Activated CD4-positive, alpha-beta T cell treated with anti-CD3 and anti-CD28 coated beads for 36 hours (primary cell): ENCODE data around the gene SEPTIN7. TPM values are rescaled to one million over a fixed set of nuclear protein-coding genes. Genes with fewer than 3 reads are reported as not detected.
A peak's percentile ranks its signal among the peaks of the same experiment; 100 is the strongest.
"Not testable (repeated sequence)": the region's sequence is repeated elsewhere in the genome, so short reads cannot be mapped to it uniquely, and the experiment has no call there.

Experiments
- ATAC-seq: fragments of 200-7000 bp; cut with Tn5 transposase; one replicate; pipeline ENCODE4 v1.10.0; 2021; ENCODE audit warnings: mild to moderate bottlenecking, moderate library complexity
- CTCF ChIA-PET: fragments of 350-600 bp; sonication (Branson Sonifier 250); formaldehyde crosslinking; loops from one replicate; lab custom pipeline; 2021; ENCODE audit warnings: antibody characterized with exemption; lab: Charles Lee
- POLR2A ChIA-PET: fragments of 350-600 bp; sonication (Branson Sonifier 250); formaldehyde crosslinking; loops from one replicate; lab custom pipeline; 2021; ENCODE audit warnings: antibody characterized with exemption, inconsistent platforms; lab: Charles Lee
- DNase-seq: peaks from one replicate; pipeline ENCODE4 v3.0.0-alpha.2; 2020
- H3K27ac Mint-ChIP-seq: one replicate; pipeline ENCODE4 v1.8.0; 2021; ENCODE audit warnings: mixed read lengths
- H3K27me3 Mint-ChIP-seq: one replicate; pipeline ENCODE4 v1.8.0; 2021; ENCODE audit warnings: mixed read lengths
- H3K36me3 Mint-ChIP-seq: one replicate; pipeline ENCODE4 v1.8.0; 2021; ENCODE audit warnings: low read depth, mixed read lengths
- H3K4me1 Mint-ChIP-seq: one replicate; pipeline ENCODE4 v1.8.0; 2021; ENCODE audit warnings: mixed read lengths
- H3K4me3 Mint-ChIP-seq: one replicate; pipeline ENCODE4 v1.8.0; 2021; ENCODE audit warnings: mild to moderate bottlenecking, moderate library complexity, mixed read lengths
- H3K9me3 Mint-ChIP-seq: one replicate; pipeline ENCODE4 v1.8.0; 2021; ENCODE audit warnings: low read depth, mixed read lengths
- intact Hi-C, 2 experiments: fragments of 100-400 bp; cut with DNase I in 1 of 2; cut with micrococcal nuclease in 1 of 2; formaldehyde crosslinking; loops; one replicate each; pipeline versions ENCODE4 v1.14.2 to v1.15.1; 2022 to 2024; cut with DNase I, micrococcal nuclease
- total RNA-seq, 2 experiments: library from RNA; stranded (reverse); gene quantifications; one replicate each; pipeline ENCODE4 v1.2.3, GENCODE V29; 2021

SEPTIN7 gene
- total RNA-seq = 100 to 1,000 TPM; 220 to 229 TPM

DNA sequence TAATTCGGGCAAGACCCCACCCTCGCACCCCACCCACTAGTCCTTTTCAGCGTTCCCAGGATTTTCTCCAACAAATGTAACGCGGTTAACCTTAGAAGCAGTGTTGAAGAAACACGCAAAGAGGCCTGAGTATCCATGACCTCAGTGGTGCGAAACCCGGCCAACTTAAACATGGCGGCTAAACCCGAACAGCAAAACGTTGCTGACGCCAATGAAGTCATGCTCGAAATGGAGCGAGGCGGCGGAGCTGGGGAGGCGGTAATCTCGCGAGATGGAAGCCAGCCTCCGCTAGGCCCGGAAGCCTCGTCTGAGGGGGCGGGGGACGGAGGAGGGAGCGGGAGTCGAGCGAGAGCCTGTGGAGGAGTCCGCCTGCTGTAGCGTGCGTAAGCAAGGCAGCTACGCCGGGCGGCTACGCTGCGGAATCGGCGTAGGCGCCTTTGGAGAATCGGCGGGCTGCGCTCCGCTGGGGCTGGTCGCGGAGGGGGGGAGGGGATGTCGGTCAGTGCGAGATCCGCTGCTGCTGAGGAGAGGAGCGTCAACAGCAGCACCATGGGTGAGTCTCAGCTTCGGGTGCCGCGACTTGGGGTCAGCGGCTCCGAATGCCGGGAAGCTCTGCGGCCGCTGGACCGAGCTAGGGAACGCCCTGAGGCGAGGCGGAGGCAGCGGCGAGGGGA lies at the start of gene SEPTIN7:
TSS of gene SEPTIN7 (plus strand) at position 340 of the 674 bp plus-strand sequence. CDS start at position 493, 153 bp downstream.
- ATAC-seq = peak; percentile 93
- Mint-ChIP-seq H3K27ac (peak within 1 kb of the TSS; percentile 99), H3K4me1 (peaks cover 38% of the 10 kb centered on the region), H3K27me3 (no peaks in the 10 kb centered on the region), H3K4me3 (peak within 1 kb of the TSS; percentile 97), H3K36me3 (peaks cover 16% of the 10 kb centered on the region), H3K9me3 (no peaks in the 10 kb centered on the region)
- ChIA-PET POLR2A (interaction anchor here (0.6 to 3.6 kb wide), 10 partner anchors 19 to 735 kb away, joined by 3 to 45 read pairs (median 5); partner anchors contain the start of gene HERPUD2), CTCF (interaction anchor here (0.6 to 4.2 kb wide), 14 partner anchors 12 to 485 kb away, joined by 3 to 18 read pairs (median 4); no protein-coding TSS in a partner anchor)
- peak; percentile 99 for DNase-seq
- intact Hi-C loops = loop anchor here (1.0 to 10.0 kb wide), 15 partner anchors 17 to 764 kb away; partner anchors contain the start of genes HERPUD2 (in 2 of the 2), ANLN (in 1 of the 2), DPY19L1 (in 1 of the 2) and EEPD1 (in 1 of the 2)

DNA sequence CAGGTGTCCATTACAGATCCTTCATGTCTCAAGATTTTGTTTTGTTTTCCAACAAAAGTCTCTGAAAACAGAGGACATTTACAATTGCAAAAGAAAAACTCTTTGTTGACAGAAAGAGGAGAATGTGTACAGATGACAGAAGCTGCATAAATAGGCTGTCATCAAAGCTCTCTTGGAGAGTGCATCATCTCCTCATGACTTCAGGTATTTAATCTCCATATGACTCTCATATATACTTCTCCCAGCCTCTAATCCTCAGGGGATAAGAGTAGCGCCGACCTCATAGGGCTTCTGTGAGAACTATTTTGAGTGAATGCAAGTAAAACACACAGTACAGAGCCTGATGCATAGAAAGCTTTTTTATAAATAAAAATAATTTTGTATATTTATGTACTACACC lies 48.1 kb upstream of the SEPTIN7 start:
- Mint-ChIP-seq H3K27me3 (no peaks in the 10 kb centered on the region), H3K27ac (no peak overlapping the region), H3K9me3 (no peaks in the 10 kb centered on the region), H3K36me3 (no peaks in the 10 kb centered on the region), H3K4me3 (no peak overlapping the region), H3K4me1 (no peaks in the 10 kb centered on the region)
- intact Hi-C loops = no loop called here
- ATAC-seq (no peak), DNase-seq (no peak)
- ChIA-PET POLR2A (interaction anchor here (0.6 kb wide), 1 partner anchor 411 kb away, joined by 3 read pairs; no protein-coding TSS in a partner anchor), CTCF (interaction anchor here (0.6 to 1.0 kb wide), 2 partner anchors 25 to 151 kb away, joined by 3 read pairs; no protein-coding TSS in a partner anchor)

DNA sequence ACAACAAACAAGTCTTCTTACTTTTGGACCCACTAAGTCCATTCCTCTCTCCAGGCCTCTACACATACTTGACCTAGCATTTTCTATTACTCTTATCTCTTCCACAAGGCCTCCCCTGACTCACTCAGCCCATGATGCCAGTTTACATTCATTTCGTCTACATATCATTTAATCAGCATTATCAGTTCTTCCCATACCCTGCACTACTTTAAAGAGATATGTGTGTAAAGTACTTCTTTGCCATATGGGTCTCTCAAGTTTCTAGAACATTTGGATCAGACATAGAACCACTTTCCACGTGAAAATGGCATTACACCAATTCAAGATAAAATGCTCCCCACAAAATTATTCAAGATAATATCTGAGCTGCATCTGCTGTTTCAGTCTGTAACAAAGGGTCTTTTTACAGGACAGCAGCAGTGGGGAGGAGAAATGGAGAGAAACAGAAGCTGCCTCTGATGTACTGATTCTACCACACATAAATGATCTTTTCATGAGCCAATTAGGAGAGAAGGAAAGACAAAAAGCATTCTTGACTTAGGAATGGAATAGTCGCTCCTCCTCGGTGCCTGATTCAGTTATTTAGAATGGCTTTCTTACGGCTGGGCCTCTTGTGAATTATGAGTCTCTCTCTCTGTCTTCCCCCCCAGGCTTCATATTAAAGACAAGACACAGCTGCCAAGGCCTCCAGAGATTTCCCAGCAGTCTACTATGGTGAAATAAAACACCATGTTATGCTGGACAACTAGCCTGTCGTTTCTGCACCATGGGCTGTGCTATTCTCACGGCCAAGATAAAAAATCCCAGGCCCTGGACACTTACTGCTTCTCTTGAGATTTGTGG lies 46.9 kb upstream of the SEPTIN7 start:
- CTCF ChIA-PET = no interaction called here
- POLR2A ChIA-PET = interaction anchor here (0.6 kb wide), 1 partner anchor 99 kb away, joined by 12 read pairs; no protein-coding TSS in a partner anchor
- Mint-ChIP-seq H3K27me3 (no peaks in the 10 kb centered on the region), H3K9me3 (no peaks in the 10 kb centered on the region), H3K4me3 (no peak overlapping the region), H3K36me3 (no peaks in the 10 kb centered on the region), H3K4me1 (peaks cover 3% of the 10 kb centered on the region), H3K27ac (no peak overlapping the region)
- intact Hi-C loops = no loop called here
- no peak for DNase-seq
- ATAC-seq = no peak

DNA sequence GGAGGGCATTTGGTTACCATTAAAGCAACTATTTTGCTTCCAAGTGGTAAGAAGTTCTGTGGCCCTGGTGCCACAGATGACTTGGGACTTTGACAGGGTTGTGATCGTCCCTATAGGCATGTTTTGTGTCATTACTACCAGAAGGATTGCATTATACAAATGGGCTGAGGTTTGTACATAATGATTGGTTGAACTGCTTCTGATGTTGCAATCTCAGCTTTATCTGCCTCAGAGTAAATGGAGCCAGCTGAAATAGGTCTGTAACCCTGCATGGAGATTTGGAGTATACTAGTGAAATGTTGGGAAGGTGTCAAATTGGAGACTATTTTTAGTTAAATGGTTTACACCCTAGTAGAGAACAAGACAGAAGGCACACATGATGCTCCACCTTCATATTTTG lies 46.1 kb upstream of the SEPTIN7 start:
- no peaks in the 10 kb centered on the region for H3K36me3 Mint-ChIP-seq
- CTCF ChIA-PET = interaction anchor here (0.5 to 1.1 kb wide), 2 partner anchors 27 to 104 kb away, joined by 3 read pairs; no protein-coding TSS in a partner anchor

DNA sequence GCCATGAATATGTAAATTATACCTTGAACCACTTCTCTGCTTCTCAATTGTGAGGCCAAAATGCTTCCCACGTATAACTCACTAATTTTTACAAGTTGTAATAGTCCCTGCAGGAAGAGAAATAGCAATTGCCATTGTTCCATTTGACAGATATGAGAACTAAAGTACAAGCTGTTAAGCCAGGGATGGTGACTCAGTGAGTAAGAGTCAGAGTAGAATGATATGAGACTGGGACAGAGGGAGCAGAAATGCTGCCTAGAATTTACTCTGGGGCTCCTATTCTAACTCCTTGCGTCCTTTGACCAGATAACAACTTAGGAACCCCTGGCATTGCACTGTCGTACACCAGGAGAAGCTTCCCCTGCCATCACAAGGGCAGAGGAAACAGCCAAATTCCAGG lies 45.1 kb upstream of the SEPTIN7 start:
- intact Hi-C loops = no loop called here
- DNase-seq (no peak), ATAC-seq (no peak)
- Mint-ChIP-seq H3K4me1 (peaks cover 3% of the 10 kb centered on the region), H3K27me3 (peaks cover 3% of the 10 kb centered on the region), H3K4me3 (no peak overlapping the region), H3K36me3 (no peaks in the 10 kb centered on the region), H3K9me3 (no peaks in the 10 kb centered on the region), H3K27ac (no peak overlapping the region)
- POLR2A ChIA-PET = interaction anchor here (0.8 kb wide), 1 partner anchor 68 kb away, joined by 4 read pairs; no protein-coding TSS in a partner anchor
- CTCF ChIA-PET = interaction anchor here (1.1 to 1.2 kb wide), 2 partner anchors 9 to 28 kb away, joined by 3 read pairs; no protein-coding TSS in a partner anchor

More for the DNA sequence above, 46.1 kb upstream of the SEPTIN7 start:
- DNase-seq (no peak), ATAC-seq (no peak)
- Mint-ChIP-seq H3K27ac (no peak overlapping the region), H3K4me3 (no peak overlapping the region), H3K9me3 (no peaks in the 10 kb centered on the region), H3K27me3 (no peaks in the 10 kb centered on the region), H3K4me1 (peaks cover 3% of the 10 kb centered on the region)
- intact Hi-C loops = no loop called here
- POLR2A ChIA-PET = no interaction called here

DNA sequence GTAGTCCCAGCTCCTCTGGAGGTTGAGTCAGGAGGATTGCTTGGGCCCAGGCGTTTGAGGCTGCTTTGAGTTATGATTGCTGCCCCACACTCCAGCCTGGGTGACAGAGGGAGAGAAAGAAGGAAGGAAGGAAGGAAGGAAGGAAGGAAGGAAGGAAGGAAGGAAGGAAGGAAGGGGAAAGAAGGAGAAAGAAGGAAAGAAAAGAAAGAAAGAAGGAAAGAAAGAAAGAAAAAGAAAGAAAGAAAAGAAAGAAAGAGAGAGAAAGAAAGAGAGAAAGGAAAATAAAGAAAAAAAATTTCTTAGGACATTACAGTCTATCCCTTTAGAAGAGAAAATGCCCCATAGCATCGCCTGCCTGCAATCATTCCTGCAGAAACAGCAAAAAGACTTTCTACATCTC lies 44.4 kb upstream of the SEPTIN7 start:
- H3K4me3 Mint-ChIP-seq, ATAC-seq, H3K27me3 Mint-ChIP-seq, H3K9me3 Mint-ChIP-seq, H3K4me1 Mint-ChIP-seq, H3K36me3 Mint-ChIP-seq, intact Hi-C loops, DNase-seq, H3K27ac Mint-ChIP-seq: not testable (repeated sequence)
- ChIA-PET CTCF (interaction anchor here (0.6 to 1.2 kb wide), 3 partner anchors 8 to 131 kb away, joined by 3 read pairs; no protein-coding TSS in a partner anchor), POLR2A (interaction anchor here (0.8 kb wide), 1 partner anchor 69 kb away, joined by 4 read pairs; no protein-coding TSS in a partner anchor)

DNA sequence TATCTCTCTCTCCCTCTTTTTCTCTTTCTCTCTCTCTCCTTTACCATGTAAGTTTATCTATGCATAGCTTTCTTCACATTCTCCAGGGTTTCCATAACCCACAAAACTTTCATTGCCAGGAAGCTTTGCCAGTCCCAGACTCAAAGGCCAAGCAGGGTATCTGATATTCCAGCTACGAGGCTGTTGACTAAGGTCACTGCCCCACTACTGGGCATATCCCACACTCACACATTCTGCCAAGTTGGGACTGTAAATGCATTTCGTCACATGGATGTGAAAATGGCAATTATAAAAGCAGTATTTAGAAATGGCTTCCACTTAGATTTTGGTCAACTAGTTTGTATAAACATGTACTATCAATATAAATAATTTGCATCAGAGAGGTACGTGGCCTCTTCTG lies 43.3 kb upstream of the SEPTIN7 start:
- ChIA-PET CTCF (no interaction called here), POLR2A (no interaction called here)
- Mint-ChIP-seq H3K27ac (no peak overlapping the region), H3K36me3 (no peaks in the 10 kb centered on the region), H3K4me3 (no peak overlapping the region), H3K9me3 (no peaks in the 10 kb centered on the region), H3K4me1 (peaks cover 3% of the 10 kb centered on the region), H3K27me3 (peaks cover 3% of the 10 kb centered on the region)
- intact Hi-C loops = no loop called here
- ATAC-seq = no peak
- no peak for DNase-seq

DNA sequence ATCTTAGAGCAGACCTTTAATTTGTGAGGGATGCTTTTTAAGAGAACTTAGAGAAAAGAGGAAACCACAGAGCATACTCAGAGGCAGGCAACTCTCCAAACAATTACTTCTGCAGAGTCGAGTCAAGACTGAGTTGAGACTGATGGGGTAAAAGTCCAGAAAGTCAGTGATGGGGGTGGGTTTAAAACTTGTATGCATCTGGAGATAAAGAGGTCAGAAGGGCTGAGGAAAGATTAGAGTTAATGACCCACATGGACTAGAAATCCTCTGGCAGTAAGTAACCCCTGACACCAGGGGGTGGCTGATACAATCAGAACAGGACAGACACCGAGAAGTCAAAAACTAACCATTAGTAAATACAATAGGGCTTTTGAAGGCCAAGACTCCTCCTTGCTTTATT lies 42.4 kb upstream of the SEPTIN7 start:
- POLR2A ChIA-PET = no interaction called here

DNA sequence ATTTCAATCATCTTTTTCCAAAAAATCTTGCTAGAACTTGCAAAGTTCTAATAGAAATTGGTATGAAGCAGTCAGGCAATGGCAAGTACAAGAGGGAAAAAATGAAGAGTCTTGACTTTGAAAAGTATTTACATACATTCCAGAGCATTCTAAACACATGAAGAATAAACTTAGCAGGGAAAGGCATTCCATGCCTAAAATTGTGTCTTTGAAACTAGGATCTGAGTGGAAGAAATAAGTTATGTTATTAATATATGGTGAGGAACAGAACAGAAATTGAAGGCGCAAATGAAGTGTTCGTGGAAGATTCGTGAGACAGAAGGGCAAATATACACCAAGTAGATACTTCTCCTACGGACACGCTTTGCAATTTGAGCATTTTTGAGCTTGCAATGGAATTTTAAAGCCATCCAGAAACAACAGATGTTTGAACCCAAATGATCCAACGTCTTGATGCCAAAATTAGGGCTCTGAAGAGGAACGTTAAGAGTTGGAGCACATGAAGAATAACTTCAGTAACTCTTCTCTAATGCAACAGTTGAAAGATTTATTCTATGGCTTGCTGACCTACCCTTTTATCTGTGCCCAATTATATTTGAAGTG lies 40.6 kb upstream of the SEPTIN7 start:
- CTCF ChIA-PET = interaction anchor here (0.6 kb wide), 2 partner anchors 66 to 210 kb away, joined by 3 read pairs; no protein-coding TSS in a partner anchor

More for the DNA sequence above, 42.4 kb upstream of the SEPTIN7 start:
- ATAC-seq = no peak
- no peak overlapping the region for H3K4me3 Mint-ChIP-seq
- DNase-seq = no peak
- no peaks in the 10 kb centered on the region for H3K36me3 Mint-ChIP-seq
- H3K4me1 Mint-ChIP-seq = peaks cover 3% of the 10 kb centered on the region
- CTCF ChIA-PET = no interaction called here
- no peaks in the 10 kb centered on the region for H3K9me3 Mint-ChIP-seq
- H3K27me3 Mint-ChIP-seq = peaks cover 3% of the 10 kb centered on the region
- intact Hi-C loops = no loop called here
- no peak overlapping the region for H3K27ac Mint-ChIP-seq

DNA sequence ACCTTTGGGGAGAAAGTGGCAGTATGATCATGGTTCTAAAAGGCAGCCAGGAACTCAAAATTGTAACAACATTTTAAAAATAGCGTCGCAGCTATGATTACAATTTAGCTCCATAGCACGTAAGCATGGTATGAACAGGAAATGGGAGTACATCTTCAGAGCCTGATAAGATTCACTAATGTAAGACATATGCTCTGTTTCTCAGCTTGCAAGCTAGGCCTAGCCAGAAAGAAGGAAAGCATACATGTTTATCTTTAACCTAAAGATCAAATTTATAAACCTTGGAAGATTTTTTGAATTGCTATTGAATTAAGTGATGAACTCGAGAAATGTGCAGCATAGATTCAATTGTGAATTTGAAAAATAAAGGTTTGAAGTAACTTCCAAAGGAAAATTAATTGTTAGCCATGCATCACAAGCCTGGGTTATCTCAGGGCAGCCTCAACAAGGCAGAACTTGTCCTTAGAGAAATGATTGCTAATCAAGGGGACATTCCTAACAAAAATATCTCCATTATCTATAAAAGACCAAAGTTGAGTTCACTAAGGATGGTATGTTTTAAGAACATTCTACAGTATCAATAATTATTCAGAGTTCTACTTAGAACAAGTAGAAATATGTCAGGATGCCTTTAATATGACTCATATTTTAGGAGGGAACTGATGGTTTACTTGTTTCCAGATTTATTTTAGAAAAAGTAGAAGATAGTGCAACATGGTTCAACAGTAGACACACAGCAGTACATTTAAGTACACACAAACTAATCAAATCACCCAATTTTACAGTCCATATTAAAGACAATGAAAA lies 38.8 kb upstream of the SEPTIN7 start:
- ATAC-seq (no peak), DNase-seq (no peak)
- ChIA-PET CTCF (interaction anchor here (1.1 kb wide), 1 partner anchor 34 kb away, joined by 3 read pairs; no protein-coding TSS in a partner anchor), POLR2A (no interaction called here)
- Mint-ChIP-seq H3K27ac (no peak overlapping the region), H3K4me1 (peaks cover 3% of the 10 kb centered on the region), H3K4me3 (no peak overlapping the region), H3K27me3 (peaks cover 3% of the 10 kb centered on the region), H3K36me3 (no peaks in the 10 kb centered on the region), H3K9me3 (no peaks in the 10 kb centered on the region)
- intact Hi-C loops = loop anchor here in 1 of 2 experiments (2.0 kb wide), 1 partner anchor 35 kb away; no protein-coding TSS in a partner anchor

More for the DNA sequence above, 40.6 kb upstream of the SEPTIN7 start:
- ATAC-seq (no peak), DNase-seq (no peak)
- POLR2A ChIA-PET = no interaction called here
- no peak overlapping the region for H3K27ac Mint-ChIP-seq
- no peaks in the 10 kb centered on the region for H3K9me3 Mint-ChIP-seq
- no peaks in the 10 kb centered on the region for H3K36me3 Mint-ChIP-seq
- H3K27me3 Mint-ChIP-seq = peaks cover 3% of the 10 kb centered on the region
- peaks cover 3% of the 10 kb centered on the region for H3K4me1 Mint-ChIP-seq
- intact Hi-C loops = loop anchor here in 1 of 2 experiments (2.0 kb wide), 1 partner anchor 33 kb away; no protein-coding TSS in a partner anchor
- no peak overlapping the region for H3K4me3 Mint-ChIP-seq
